Right lobe of liver (tissue), 4 donors: ENCODE data around the gene BEND2.

Experiments used
- CTCF ChIP-seq, 4 donors: fragments of 200-600 bp in 3 of 4; fragments of 450-650 bp in 1 of 4; IDR thresholded peaks; one replicate each; pipeline versions ENCODE4 v1.5.1 to v1.8.0; 2016 to 2022; ENCODE audit warnings: antibody characterized with exemption in 4 of 4, mild to moderate bottlenecking in 2 of 4
- POLR2A ChIP-seq: fragments of 450-650 bp; IDR thresholded peaks from one replicate; pipeline ENCODE4 v1.6.1; 2017; ENCODE audit warnings: antibody characterized with exemption, mild to moderate bottlenecking
- donor health status: DM: no; HTN: no; CAD: no.
- donor health status: DM: no; HTN: no; CAD: no.
- donor health status: DM: no; HTN: yes; CAD: no.

GRCh38 chrX:18146009-18146408, 74.7 kb downstream of the BEND2 start:
- TF ChIP-seq POLR2A, result no peak
- TF ChIP-seq CTCF (IDR thresholded peaks at IDR 0.05), result no peak
